PC-3 (cell line): ENCODE measurements around the gene UBR2. TPM values are rescaled to one million over a fixed set of nuclear protein-coding genes. Genes with fewer than 3 reads are reported as not detected.

Experiments
- ATAC-seq: fragments of 200-7000 bp; cut with Tn5 transposase; 2 replicates; pipeline ENCODE4 v1.9.1; 2020; ENCODE audit warnings: mild to moderate bottlenecking, moderate library complexity
- BruUV-seq: library from RNA; stranded (reverse); fragments of 400-500 nt; replicated peaks from 2 replicates; lab custom pipeline; 2021; lab: Mats Ljungman, UMichigan
- CTCF ChIA-PET: fragments of 300-600 bp; sonication (Branson Sonifier 250); formaldehyde crosslinking; loops from one replicate; lab custom pipeline; 2022; ENCODE audit warnings: antibody characterized with exemption; lab: Charles Lee
- POLR2A ChIA-PET: fragments of 300-600 bp; sonication (Branson Sonifier 250); formaldehyde crosslinking; loops from one replicate; lab custom pipeline; 2022; ENCODE audit warnings: antibody characterized with exemption; ENCODE audit not compliant: unreplicated experiment; lab: Charles Lee
- DNase-seq: peaks from one replicate; pipeline ENCODE4 v3.0.0-alpha.2; 2015
- H2AFZ ChIP-seq: fragments of 300-600 bp; sonication (generic); 2 replicates; pipeline ENCODE4 v1.6.0; 2016; ENCODE audit warnings: antibody characterized with exemption, low read length
- H3F3A ChIP-seq: fragments of 300-600 bp; sonication (generic); one replicate; pipeline ENCODE4 v1.6.0; 2017; ENCODE audit warnings: antibody characterized with exemption, low read length, control low read depth, mild to moderate bottlenecking; ENCODE audit not compliant: unreplicated experiment
- H3K27ac ChIP-seq: fragments of 300-600 bp; sonication (generic); 2 replicates; pipeline ENCODE4 v1.5.1; 2016; ENCODE audit warnings: mild to moderate bottlenecking, low read length
- H3K27me3 ChIP-seq: fragments of 300-600 bp; sonication (generic); 2 replicates; pipeline ENCODE4 v1.6.1; 2016; ENCODE audit warnings: low read length, mixed read lengths
- H3K36me3 ChIP-seq: fragments of 300-600 bp; sonication (generic); 2 replicates; pipeline ENCODE4 v1.6.1; 2016; ENCODE audit warnings: low read depth, mixed run types, low read length, mixed read lengths
- H3K4me1 ChIP-seq: fragments of 300-600 bp; sonication (generic); 2 replicates; pipeline ENCODE4 v1.5.1; 2016; ENCODE audit warnings: low read length; ENCODE audit not compliant: insufficient read depth
- H3K4me2 ChIP-seq: fragments of 300-600 bp; sonication (generic); 2 replicates; pipeline ENCODE4 v1.6.0; 2016; ENCODE audit warnings: low read length
- H3K4me3 ChIP-seq: fragments of 300-600 bp; sonication (generic); 2 replicates; pipeline ENCODE4 v1.5.1; 2016; ENCODE audit warnings: mild to moderate bottlenecking, low read length, mixed read lengths
- H3K79me2 ChIP-seq: fragments of 300-600 bp; sonication (generic); 2 replicates; pipeline ENCODE4 v1.6.1; 2017; ENCODE audit warnings: low read length, mixed read lengths
- H3K9ac ChIP-seq: fragments of 300-600 bp; sonication (generic); 2 replicates; pipeline ENCODE4 v1.6.0; 2016; ENCODE audit warnings: mild to moderate bottlenecking, low read length
- H3K9me2 ChIP-seq: fragments of 300-600 bp; sonication (generic); replicated peaks from 2 replicates; pipeline ENCODE4 v1.6.1; 2016; ENCODE audit warnings: mixed run types, low read length, mixed read lengths
- H3K9me3 ChIP-seq: fragments of 300-600 bp; sonication (generic); 2 replicates; pipeline ENCODE4 v1.6.1; 2016; ENCODE audit warnings: low read length, mixed read lengths
- H4K20me1 ChIP-seq: fragments of 300-600 bp; sonication (generic); 2 replicates; pipeline ENCODE4 v1.6.1; 2016; ENCODE audit warnings: low read length, mixed read lengths
- CTCF ChIP-seq: fragments of 300-600 bp; sonication (generic); conservative IDR thresholded peaks from 2 replicates; pipeline ENCODE4 v1.5.1; 2017; ENCODE audit warnings: antibody characterized with exemption, low read depth, mild to moderate bottlenecking, low read length
- EZH2 ChIP-seq: fragments of 300-600 bp; sonication (generic); IDR thresholded peaks from one replicate; pipeline ENCODE4 v1.6.1; 2017; ENCODE audit warnings: antibody characterized with exemption, mild to moderate bottlenecking, low read length; ENCODE audit not compliant: unreplicated experiment
- EZH2phosphoT487 ChIP-seq: fragments of 300-600 bp; sonication (generic); IDR thresholded peaks from 2 replicates; pipeline ENCODE4 v1.6.1; 2018; ENCODE audit warnings: mild to moderate bottlenecking, antibody characterized with exemption, low read length, borderline replicate concordance
- intact Hi-C: fragments of 100-400 bp; cut with micrococcal nuclease; formaldehyde crosslinking; loops from 2 replicates; pipeline ENCODE4 v1.9.0; 2023
- total RNA-seq: library from RNA; depleted of rRNA; stranded (reverse); fragments of >200 nt; gene quantifications from 2 replicates; pipeline ENCODE4 v1.2.3, GENCODE V29; 2014

The UBR2 gene
- total RNA-seq, 1 experiment from 2014 or later = 19.6 TPM

GRCh38 chr6:42561986-42562385 is 1.8 kb upstream of the UBR2 start:
- no peaks in the 10 kb centered on the region for H3K27me3 ChIP-seq
- no peaks in the 10 kb centered on the region for H3K9me2 ChIP-seq
- H3K4me3 ChIP-seq = no peak overlapping the region
- H4K20me1 ChIP-seq = peaks cover 6% of the 10 kb centered on the region
- ATAC-seq = no peak
- no peak for DNase-seq
- intact Hi-C loops = no loop called here
- H3K9ac ChIP-seq = no peak overlapping the region
- ChIA-PET POLR2A (no interaction called here), CTCF (no interaction called here)
- H2AFZ ChIP-seq = no peak overlapping the region
- no peaks in the 10 kb centered on the region for H3K36me3 ChIP-seq
- H3K79me2 ChIP-seq = peaks cover 31% of the 10 kb centered on the region
- TF ChIP-seq EZH2 (no peak), EZH2phosphoT487 (no peak)
- H3K4me2 ChIP-seq = no peak overlapping the region
- BruUV-seq = no TSS peak
- peaks cover 5% of the 10 kb centered on the region; the same call in 1 of the 2 replicates for H3K4me1 ChIP-seq
- H3K27ac ChIP-seq = no peak overlapping the region
- H3K9me3 ChIP-seq = no peaks in the 10 kb centered on the region
- no peaks in the 10 kb centered on the region for H3F3A ChIP-seq

- Histone ChIP-seq H3K27ac (no peak overlapping the region), H3K9me3 (no peaks in the 10 kb centered on the region), H3F3A (no peaks in the 10 kb centered on the region), H3K4me1 (peaks cover 5% of the 10 kb centered on the region; the same call in 1 of the 2 replicates), H3K4me3 (peak overlapping the region; percentile 80; the same call in 1 of the 2 replicates), H2AFZ (peak overlapping the region; percentile 86), H3K9me2 (no peaks in the 10 kb centered on the region), H3K9ac (no peak overlapping the region), H3K79me2 (peaks cover 40% of the 10 kb centered on the region), H3K4me2 (peak overlapping the region; percentile 92), H3K27me3 (no peaks in the 10 kb centered on the region), H3K36me3 (no peaks in the 10 kb centered on the region), H4K20me1 (peaks cover 6% of the 10 kb centered on the region)
- TF ChIP-seq EZH2phosphoT487 = no peak
- TF ChIP-seq CTCF = no peak
- TF ChIP-seq EZH2 = no peak
- ChIA-PET CTCF (interaction anchor here (0.5 to 1.7 kb wide), 2 partner anchors 15 to 1913 kb away, joined by 3 to 9 read pairs; no protein-coding TSS in a partner anchor), POLR2A (no interaction called here)
- DNase-seq = no peak
- BruUV-seq = no TSS peak
- intact Hi-C loops = no loop called here
- ATAC-seq = no peak
Measured at GRCh38 chr6:42562788-42563405, 932 bp upstream of the UBR2 start.

GRCh38 chr6:42564506-42564825 is 637 bp downstream of the UBR2 start:
- H3K27me3 ChIP-seq = no peaks in the 10 kb centered on the region
- no peaks in the 10 kb centered on the region for H3F3A ChIP-seq
- no peaks in the 10 kb centered on the region for H3K9me2 ChIP-seq
- peaks cover 6% of the 10 kb centered on the region for H4K20me1 ChIP-seq
- ATAC-seq (no peak; the same call in 1 of the 2 replicates), DNase-seq (peak; percentile 22)
- peak overlapping the region; percentile 87 for H3K9ac ChIP-seq
- H2AFZ ChIP-seq = peak overlapping the region; percentile 92
- no TSS peak for BruUV-seq
- peaks cover 14% of the 10 kb centered on the region for H3K4me1 ChIP-seq
- H3K79me2 ChIP-seq = peaks cover 53% of the 10 kb centered on the region
- CTCF ChIA-PET = interaction anchor here (1.7 kb wide), 1 partner anchor 17 kb away, joined by 9 read pairs; no protein-coding TSS in a partner anchor
- H3K36me3 ChIP-seq = no peaks in the 10 kb centered on the region
- H3K4me3 ChIP-seq = peak overlapping the region; percentile 80
- POLR2A ChIA-PET = interaction anchor here (0.5 kb wide), 1 partner anchor 113 kb away, joined by 3 read pairs; the partner anchor contains the start of gene TRERF1
- intact Hi-C loops = no loop called here
- no peak for TF ChIP-seq EZH2
- TF ChIP-seq EZH2phosphoT487 = no peak
- no peak for TF ChIP-seq CTCF
- H3K27ac ChIP-seq = peak overlapping the region; percentile 71
- H3K9me3 ChIP-seq = no peaks in the 10 kb centered on the region
- peak overlapping the region; percentile 92 for H3K4me2 ChIP-seq
